GM19395 (cell line): ENCODE measurements around the gene ZNHIT3.
"Not testable (repeated sequence)": the region's sequence is repeated elsewhere in the genome, so short reads cannot be mapped to it uniquely, and the experiment has no call there.

Experiments used
- ATAC-seq: cut with Tn5 transposase; IDR thresholded peaks from one replicate; pipeline ENCODE4 v1.9.1; 2021; ENCODE audit warnings: mild to moderate bottlenecking, moderate library complexity; ENCODE audit not compliant: unreplicated experiment

Gene ZNHIT3

DNA sequence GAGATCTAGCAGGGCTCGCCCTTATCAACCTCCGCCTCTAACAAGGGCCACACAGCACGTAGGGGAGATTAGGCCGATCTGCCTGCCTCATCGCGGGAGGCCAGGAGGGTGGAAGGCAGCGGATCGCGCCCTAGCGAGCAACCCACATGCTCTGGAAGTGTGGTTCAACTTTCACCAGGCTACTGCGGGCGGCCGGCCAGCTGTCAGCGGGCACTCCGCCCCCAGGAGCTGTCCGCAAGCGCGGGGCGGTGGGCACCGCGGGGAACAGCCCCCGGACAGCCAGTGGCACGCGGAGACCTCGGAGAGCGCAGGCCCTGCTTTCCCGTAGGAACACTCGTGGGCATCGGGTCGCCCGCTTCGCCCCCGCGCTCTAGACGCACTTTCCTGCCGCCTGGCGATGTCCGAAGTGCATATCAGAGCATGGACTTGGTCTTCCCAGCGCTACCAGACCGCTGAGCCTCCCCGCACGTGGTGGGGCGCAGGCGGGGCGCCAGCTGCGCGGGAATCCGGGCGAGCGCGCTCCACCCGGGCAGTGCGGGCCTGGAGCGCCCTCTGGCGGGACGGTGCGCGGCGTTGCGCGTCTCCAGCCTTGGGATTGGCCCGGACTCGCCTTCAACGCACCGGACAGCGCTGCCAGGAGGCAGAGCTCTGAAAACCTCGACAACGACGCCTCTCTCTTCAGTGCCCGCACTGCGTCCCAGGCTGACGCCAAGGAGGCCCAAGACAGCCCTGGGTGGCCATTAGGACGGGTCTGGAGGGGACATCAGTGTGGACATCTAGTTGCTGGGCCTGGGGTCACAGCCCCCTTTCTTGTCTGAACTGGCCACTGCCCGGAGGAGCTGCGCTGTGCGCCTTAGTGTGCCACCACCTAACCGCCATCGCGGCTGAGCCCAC lies 3.6 kb upstream of the ZNHIT3 start:
- ATAC-seq: no peak

DNA sequence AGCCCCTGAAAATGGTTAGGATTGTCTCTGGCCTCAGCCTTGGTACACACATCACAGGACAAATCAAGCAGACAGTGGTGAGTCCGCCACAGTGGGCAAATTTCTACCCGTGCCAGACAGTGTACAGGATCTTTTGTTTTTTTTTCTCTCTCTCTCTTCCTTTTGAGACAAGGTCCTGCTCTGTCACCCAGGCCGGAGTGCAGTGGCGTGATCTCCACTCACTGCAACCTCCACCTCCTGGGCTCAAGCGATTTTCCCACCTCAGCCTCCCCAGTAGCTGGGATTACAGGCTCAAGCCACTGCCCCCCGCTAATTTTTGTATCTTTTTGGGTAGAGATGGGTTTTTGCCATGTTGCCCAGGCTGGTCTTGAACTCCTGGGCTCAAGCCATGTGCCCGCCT lies 2.5 kb upstream of the ZNHIT3 start:
- ATAC-seq: not testable (repeated sequence)

DNA sequence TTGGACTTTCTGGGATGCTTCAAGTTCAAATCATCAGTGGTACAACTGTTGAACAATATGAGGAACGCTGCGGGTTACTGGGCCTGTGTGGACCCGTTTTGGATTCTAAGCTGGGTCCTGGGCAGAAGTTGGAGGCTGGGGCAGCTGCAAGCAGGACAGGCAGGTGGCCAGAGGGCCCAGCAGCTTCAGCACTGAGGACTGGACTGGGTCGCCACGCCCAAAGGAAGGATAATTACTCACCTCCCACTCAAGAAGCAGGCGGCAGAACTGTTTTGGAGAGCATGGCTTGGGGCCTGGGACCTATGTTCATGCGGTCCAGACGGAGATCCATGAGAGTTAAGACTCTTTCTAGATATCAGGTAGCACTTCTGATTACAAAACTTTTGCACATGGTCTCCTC lies 1.5 kb upstream of the ZNHIT3 start:
- ATAC-seq: no peak

DNA sequence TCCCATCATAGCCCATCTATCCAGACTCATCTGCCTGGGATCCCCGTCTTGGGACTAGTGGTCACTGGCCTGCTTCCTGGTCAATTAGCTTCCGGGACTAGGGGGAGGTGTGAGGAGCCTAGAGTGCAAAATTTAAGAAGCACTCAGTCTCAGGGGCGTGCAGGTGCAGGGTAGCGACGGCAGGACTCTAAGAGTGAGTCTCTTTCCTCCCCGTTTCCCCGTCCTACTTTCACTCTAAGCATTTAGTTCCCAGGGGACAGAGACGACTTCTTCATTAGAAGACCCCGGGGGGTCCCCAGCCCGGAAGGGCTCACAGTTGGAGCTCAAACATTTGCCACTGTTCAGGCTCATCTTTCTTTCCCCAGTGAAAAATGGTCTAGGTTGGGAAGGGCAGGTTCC lies 677 bp upstream of the ZNHIT3 start:
- no peak for ATAC-seq

DNA sequence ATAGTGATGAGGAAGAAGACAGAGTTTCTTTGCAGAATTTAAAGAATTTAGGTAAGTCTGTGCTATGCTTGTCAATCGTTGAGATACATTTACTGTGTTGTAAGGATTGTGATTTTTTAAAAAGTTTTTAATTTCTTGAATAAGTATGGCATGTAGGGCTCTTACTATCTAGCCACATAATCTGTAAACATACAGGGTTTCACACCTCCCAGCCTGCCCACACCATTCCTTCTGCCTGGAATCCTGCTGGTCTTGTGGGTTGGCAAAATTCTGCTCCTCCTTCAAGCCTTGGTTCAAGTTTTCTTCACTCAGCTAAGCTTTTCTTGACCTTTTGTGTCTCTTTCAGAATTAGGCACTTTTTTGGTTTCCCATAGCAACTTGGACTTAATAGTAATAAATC lies 7.5 kb downstream of the ZNHIT3 start:
- ATAC-seq: no peak

DNA sequence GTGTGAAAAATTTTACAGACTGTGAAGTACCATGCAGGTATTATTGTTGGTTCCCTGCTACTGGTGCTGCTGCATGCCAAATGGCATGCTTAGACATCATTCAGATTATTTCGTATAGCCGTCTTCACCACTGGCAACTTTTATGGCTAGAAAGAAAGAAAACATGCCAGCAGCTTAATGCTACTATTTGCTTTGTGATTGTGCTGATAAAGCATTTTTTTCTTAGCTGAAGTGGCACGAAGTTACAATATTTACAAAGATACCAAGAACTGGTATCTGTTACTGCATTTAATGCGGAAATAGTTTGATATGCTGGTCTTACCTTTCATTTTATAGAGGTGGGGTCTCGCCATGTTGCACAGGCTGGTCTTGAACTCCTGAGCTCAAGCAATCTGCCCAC lies 8.2 kb downstream of the ZNHIT3 start:
- ATAC-seq: no peak

DNA sequence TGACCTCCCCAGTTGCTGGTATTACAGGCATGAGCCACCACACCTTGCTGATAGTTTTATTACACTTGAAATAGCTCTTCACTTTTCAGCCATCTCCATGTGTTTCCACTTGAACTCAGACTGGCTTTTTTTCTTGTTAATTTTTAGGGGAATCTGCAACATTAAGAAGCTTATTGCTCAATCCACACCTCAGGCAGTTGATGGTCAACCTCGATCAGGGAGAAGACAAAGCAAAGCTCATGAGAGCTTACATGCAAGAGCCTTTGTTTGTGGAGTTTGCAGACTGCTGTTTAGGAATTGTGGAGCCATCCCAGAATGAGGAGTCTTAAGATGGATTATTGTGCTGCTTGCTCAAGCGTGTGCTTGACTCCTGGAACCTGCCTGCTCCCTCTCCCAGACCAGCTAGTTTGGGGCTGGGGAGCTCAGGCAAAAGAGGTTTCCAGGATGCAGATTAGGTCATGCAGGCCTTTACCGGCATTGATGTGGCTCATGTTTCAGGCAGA lies 8.6 kb downstream of the ZNHIT3 start:
- ATAC-seq: no peak

DNA sequence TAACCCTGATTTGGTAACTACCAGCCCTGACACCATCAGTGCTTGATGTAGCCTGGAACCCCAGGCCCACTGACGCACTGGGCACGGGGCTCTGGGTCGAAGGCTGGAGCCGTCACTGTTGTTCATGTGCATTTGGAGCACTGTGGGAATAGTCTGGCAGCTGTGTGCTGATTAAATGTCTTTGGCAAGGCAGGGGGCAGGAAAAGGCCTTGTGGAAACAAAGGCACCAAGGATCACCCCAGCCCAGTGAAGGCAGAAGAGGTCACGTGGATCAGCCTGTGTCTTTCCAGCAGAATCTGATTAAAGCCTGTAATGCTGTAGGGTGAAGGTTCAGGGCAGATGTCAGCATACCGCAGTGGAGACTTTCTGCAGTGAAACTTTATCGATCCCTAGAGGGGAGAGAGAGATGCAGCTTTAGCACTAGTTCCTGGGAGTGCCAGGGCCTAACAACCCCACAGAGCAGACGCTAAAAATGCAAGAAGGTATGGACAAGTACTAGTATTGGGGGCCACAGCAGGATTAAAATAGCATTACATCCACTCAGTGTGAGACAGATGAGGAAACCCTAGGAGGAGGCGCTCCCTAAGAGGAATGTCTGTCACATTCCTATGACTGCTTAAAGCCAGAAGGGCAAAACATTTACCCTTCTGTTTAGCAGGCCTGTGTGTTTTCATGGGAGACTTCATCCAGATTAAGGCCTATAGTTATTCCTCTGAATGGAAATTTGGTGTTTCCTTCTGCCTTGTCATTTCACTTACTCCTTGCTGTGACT lies 9.7 kb downstream of the ZNHIT3 start:
- no peak for ATAC-seq

DNA sequence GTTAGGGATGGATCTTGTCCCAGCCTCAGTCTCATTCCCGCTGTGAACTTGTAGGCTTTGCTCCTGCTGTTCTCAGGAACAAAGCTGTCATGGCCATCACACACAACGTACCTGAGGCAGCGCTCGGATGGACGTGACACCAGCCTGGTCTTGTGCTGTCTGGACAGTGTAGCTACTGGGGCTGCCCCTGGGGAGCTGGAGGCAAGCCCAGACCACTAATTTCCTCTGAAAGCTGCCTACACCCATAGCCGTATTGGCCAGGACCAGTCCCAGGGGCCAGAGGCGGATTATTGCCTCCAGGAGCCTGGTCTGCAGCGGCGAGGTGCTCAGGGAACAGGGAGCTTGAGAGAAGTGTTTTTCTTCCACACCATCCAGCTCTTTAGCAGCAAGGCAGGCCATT lies 11.7 kb downstream of the ZNHIT3 start:
- ATAC-seq: no peak

DNA sequence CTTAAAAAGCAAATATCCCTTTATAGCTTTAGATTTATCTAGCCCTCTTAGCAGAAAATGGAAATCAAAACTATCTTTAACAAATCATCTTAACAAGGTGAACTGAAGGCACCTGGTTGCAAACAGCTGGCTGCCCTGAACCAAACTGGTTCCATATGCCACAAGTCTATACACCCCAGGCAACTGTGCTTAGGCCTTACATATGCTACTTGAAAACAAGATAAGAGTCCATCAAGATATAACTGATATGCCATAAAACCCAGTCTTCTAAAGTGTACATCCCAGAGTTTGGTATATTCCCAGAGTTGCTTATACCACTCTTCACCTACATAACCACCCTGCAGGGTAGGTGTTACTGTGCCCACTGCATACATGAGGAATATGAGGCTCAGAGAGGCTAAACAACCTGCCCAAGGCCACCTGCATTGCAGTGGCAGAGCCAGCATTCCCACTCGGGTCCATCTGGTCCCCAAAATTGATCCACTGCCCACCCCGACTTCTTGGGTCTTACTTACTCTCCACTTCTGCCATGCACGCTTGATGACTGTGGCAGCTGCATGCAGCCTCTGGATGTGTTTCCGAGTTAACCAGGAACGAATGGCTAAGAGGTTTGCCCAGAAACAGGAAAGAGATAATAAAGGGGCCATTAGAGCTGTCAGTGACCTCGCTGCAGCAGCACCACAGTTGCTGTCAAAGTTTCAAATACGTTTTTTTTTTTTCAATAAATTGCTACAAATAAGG lies 12.2 kb downstream of the ZNHIT3 start:
- ATAC-seq: no peak

DNA sequence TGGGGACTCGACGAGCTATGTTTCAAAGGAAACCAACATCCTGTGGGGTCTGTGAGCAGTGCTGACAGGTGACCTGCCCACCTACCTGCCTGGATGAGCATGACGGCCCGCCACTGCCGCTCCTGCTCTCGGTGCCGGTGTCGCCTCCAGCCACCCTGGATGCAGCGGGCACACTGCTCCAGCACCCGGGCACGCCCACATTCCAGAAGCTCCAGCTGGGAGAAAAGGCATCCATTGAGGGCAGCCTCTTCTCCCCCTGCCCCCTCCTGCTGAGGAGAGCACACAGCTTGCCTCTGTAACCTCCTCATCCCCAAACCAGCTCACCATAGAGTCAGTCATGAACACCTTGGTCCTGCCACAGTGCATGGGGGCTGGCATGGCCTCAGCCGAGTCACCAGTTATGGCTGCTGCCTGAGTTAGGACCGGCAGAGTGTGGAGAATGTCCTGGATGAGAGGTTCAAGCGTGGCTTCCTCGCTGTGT lies 14.3 kb downstream of the ZNHIT3 start:
- no peak for ATAC-seq

DNA sequence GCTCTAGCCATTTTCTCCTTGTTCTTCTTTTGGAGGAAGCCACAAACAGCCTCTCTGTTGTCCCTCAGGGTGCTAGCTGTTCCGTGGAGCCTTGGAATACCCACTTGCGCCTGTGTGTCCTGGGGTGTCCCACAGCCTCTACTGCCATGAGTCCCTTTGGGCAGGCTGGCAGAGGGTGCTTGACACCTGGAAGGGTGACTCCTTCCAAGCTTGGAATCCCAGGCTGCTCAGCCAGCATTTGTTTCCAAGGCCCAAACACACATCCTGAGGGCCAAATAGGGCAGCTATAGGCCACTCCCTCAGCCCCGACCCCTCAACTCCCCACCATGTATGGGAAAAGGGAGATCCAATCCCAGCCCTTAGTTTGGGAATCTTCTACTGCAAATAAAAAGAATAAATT lies 14.9 kb downstream of the ZNHIT3 start:
- no peak for ATAC-seq

DNA sequence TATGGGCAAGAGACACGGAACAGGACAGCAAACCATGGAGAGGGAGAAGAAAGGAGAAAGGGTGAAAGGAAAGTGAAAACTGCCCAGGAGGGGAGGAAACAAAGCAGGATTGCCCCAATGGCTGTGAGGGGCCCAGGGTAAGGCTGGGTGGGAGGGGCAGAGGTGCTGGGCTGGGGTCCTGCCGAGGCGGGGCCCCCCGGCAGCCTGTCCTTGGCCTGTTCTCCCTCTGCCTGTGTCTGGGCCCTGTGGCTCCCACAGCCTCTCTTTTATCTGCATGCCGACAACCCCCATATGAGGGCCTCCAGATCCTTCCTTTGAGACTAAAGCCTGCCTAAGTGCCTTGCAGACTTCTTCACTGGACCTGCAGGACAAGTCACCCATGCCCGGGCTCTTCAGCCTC lies 15.5 kb downstream of the ZNHIT3 start:
- no peak for ATAC-seq

DNA sequence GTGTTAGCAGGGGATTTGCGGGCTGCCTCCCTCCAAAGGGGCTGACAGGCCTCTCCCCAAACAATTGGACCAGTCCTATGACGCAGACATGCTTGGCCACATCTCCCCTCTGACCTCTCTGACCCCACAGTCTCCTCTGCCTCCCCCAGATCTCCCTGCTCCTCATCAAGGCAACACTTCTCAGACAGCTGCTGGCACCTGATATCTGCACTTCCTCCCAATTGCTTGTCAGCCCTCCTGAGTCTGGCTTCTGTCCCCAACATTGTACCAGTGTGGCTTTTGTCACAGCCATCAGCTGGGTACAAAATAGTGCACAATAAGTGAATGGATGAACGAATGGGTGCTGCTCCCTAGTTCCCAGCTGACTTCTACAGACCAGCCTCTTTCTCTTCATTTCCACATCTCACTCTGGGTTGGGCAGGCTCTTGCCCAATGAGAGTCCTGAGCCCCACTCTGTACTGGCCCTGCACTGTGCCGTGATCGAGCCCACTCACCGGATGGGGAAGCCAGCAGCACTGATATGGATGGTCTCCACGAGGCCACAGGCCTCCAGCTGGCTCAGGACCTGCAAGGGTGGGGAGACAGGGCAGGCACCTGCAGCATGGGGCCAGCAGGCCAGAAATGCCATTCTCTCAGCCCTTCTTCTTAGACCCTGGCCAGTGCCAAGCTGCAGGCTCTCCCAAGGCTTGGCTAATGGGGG lies 17.1 kb downstream of the ZNHIT3 start:
- ATAC-seq: no peak

DNA sequence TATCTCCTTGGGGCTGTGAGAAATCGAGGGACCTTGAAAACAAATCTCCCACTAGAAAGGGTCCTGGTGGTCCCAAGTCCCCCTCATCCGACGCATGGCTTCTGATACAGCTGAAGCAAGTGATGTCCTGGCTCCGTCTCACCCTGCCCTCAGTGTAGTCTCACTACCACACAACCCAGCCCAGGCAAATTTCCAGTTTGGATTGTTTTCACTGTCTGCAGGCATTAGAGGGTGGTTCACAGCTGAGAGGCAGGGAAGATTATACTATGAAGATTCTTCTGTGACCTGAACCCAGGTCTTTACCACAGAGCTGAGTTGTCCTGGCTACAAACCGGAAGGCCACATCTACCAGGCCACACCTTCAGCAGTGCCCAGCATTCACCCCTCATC lies 17.7 kb downstream of the ZNHIT3 start:
- ATAC-seq: no peak

DNA sequence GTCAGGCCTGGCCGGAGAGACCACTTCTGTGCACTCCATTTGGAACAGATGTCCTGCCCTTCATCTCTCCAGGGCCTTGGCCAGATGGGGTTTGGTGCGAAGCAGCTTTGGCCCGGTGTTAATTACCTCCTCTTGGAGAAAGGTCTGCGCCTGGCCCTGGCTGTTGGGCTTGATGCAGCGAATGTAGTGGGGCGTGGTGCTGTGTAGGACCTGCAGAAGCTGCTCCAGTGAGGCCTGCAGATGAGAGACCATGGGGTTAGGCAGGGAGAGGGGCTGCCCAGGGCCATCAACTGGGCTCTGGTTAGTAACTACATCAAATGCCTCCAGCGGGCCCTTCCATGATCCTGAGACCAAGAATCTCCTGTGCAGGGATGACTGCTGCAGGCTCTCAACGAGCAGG lies 18.7 kb downstream of the ZNHIT3 start:
- ATAC-seq: no peak

DNA sequence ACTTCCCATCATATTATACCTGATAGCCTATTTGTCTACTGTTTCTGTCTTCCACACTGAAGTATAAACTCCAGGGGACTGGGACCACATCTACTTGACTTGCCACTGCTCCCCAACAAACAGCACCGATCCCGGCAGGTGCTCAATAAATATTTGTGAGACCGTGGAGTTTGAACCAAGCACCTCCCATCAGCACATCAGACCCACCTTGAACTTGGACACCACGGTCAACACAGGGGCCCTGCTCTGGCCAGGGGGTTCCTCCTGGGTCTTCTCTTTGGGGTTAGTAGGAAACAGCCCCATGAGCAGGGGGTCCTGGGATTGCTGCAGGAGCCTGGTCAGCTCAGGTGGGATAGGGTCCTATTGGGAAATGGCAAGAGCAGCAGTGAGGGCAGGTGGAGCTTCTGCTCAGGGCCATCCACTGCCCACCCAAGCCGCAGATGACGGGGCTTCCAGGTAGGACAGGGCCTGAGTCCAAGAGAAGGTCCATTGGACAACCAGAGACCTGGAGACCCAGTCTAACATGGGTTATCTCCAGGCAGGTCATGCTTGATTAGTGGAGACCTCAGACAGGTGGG lies 19.9 kb downstream of the ZNHIT3 start:
- ATAC-seq: no peak

DNA sequence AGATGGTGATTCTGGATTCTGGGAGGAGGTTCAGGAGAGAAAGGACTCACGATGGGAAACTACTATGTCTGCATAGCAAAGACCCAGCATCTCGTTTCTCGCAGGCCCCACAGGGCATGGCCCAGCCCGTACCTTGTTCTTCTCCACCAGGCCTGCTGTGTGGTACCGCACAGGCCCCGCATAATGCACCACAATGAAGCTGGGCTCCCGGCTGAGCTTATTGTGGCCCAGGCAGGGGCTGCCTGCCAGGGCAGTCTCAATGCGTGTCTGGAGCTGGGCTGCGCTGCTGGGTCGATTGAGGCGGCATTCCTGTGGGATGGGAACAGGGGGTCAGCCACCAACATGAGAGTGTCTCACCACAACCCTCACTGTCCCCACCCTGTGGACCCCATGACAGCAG lies 20.4 kb downstream of the ZNHIT3 start:
- ATAC-seq: no peak

DNA sequence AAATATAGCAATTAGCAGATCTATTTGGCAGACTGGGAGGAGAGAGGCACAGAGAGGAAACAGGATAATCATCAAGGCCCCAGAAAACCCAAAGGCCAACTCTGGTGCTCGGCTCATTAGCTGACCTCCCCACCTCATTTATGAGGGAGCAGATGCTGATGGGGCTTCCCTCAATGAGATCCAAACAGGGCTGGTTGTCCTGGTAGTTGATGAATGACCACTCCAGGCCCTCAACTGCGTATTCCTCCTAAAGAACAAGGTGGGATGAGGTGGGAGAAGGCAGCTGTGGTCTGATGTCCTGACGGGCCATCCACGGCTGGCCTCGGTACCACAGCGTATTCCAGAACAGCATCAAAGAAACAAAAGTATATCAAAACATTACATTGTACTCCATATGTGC lies 20.8 kb downstream of the ZNHIT3 start:
- no peak for ATAC-seq

DNA sequence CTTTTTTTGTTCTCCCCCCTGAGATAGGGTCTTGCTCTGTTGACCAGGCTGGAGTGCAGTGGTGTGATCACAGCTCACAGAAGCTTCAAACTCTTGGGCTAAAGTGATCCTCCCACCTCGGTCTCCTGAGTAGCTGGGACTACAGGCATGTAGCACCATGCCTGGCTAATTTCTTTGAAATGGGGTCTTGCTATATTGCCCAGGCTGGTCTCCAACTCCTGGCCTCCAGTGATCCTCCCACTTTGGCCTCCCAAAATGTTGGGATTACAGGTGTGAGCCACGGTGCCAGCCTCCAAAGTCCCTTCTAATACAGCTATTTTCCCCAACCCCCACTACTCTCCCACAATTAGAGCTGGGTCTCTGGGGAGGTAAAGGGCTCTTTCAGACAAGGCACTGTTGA lies 22.0 kb downstream of the ZNHIT3 start:
- not testable (repeated sequence) for ATAC-seq
